Neural crest cell (in vitro differentiated cells): ENCODE results near the gene WNT2B. TPM values are rescaled to one million over a fixed set of nuclear protein-coding genes. Genes with fewer than 3 reads are reported as not detected.

Experiments used
- DNase-seq: peaks from one replicate; pipeline ENCODE4 v3.0.0; 2021; ENCODE audit warnings: low read depth, mixed read lengths, low spot score
- H3K27ac Mint-ChIP-seq: one replicate; pipeline ENCODE4 v1.8.0; 2021; ENCODE audit warnings: mild to moderate bottlenecking, mixed read lengths; ENCODE audit not compliant: unreplicated experiment
- H3K27me3 Mint-ChIP-seq: 2 replicates; pipeline ENCODE4 v1.8.0; 2021; ENCODE audit warnings: low read depth, mild to moderate bottlenecking, mixed read lengths
- H3K36me3 Mint-ChIP-seq: 2 replicates; pipeline ENCODE4 v1.8.0; 2021; ENCODE audit warnings: low read depth, mild to moderate bottlenecking, mixed read lengths
- H3K4me1 Mint-ChIP-seq: 2 replicates; pipeline ENCODE4 v1.8.0; 2021; ENCODE audit warnings: mixed read lengths
- H3K4me3 Mint-ChIP-seq: one replicate; pipeline ENCODE4 v1.8.0; 2021; ENCODE audit warnings: mild to moderate bottlenecking, mixed read lengths
- H3K9me3 Mint-ChIP-seq: 2 replicates; pipeline ENCODE4 v1.8.0; 2021; ENCODE audit warnings: mixed read lengths
- total RNA-seq: library from RNA; stranded (reverse); gene quantifications from 2 replicates; pipeline ENCODE4 v1.2.1, GENCODE V29; 2021
- TF ChIP-seq, protein P1 (sequence below): fragments of 200-600 bp; sonication (generic); conservative IDR thresholded peaks from 2 replicates; pipeline ENCODE4 v1.5.0; 2021; ENCODE audit warnings: antibody characterized with exemption, mild to moderate bottlenecking

The WNT2B gene
- total RNA-seq, 1 donor from 2014 or later = 1.3 TPM

DNA sequence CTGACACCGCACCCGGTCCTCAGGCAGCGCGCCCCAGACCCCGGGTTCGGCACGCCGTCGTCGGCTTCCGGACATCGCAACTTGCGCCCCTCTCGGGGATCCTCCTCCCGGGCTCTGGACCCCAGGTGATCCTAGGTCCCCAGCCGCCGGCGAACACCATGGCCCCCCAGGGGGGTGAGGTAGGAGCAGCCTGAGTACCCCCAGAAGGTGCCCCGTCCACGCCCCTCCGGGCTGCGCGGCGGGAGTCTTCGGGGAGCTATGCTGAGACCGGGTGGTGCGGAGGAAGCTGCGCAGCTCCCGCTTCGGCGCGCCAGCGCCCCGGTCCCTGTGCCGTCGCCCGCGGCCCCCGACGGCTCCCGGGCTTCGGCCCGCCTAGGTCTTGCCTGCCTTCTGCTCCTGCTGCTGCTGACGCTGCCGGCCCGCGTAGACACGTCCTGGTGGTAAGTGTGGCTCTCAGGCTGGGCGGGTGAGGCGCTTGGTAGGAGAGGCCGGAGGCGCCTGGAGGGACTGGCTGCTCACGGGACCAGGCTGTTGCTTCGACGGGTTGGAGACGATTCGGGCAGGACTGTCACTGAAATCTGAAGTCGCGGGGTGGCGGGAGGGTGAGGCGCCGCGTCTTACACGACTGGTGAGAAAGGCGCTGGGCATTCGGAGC lies 367 bp downstream of the WNT2B start:
- TF ChIP-seq, protein P1, sequence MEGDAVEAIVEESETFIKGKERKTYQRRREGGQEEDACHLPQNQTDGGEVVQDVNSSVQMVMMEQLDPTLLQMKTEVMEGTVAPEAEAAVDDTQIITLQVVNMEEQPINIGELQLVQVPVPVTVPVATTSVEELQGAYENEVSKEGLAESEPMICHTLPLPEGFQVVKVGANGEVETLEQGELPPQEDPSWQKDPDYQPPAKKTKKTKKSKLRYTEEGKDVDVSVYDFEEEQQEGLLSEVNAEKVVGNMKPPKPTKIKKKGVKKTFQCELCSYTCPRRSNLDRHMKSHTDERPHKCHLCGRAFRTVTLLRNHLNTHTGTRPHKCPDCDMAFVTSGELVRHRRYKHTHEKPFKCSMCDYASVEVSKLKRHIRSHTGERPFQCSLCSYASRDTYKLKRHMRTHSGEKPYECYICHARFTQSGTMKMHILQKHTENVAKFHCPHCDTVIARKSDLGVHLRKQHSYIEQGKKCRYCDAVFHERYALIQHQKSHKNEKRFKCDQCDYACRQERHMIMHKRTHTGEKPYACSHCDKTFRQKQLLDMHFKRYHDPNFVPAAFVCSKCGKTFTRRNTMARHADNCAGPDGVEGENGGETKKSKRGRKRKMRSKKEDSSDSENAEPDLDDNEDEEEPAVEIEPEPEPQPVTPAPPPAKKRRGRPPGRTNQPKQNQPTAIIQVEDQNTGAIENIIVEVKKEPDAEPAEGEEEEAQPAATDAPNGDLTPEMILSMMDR = no peak
- peak overlapping the region; percentile 70 for H3K4me3 Mint-ChIP-seq
- no peaks in the 10 kb centered on the region for H3K36me3 Mint-ChIP-seq
- peaks cover 82% of the 10 kb centered on the region for H3K27me3 Mint-ChIP-seq
- H3K27ac Mint-ChIP-seq = no peak overlapping the region
- DNase-seq = no peak
- H3K4me1 Mint-ChIP-seq = no peaks in the 10 kb centered on the region
- no peaks in the 10 kb centered on the region for H3K9me3 Mint-ChIP-seq

DNA sequence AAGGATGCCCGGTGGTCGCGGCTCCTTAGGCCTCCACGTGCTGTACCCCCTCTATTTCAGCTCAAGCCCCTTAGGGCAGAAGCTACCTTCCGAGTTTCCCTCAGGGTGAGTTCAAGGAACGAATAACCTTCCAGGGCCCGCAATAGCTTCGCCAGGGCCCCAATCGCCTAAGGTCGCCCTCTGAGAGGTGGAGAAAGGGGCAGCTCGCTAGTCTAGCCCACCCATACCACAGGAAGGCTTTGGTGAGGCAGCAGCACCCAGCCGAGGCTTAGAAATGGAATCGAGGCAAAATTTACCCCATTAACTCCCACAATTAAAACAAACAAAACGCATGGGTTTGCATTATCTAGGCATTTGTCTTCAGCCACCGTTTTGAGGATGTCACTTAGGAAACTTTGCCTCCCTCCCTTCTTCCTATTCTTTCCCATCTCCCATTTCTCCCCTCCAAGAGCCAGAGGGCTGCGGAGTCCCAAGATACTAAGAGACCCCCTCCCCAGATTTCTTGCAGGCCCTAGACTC lies 954 bp downstream of the WNT2B start:
- Mint-ChIP-seq H3K27ac (no peak overlapping the region), H3K36me3 (no peaks in the 10 kb centered on the region), H3K27me3 (peaks cover 76% of the 10 kb centered on the region), H3K9me3 (no peaks in the 10 kb centered on the region), H3K4me3 (peak overlapping the region; percentile 70), H3K4me1 (no peaks in the 10 kb centered on the region)
- DNase-seq = no peak
- TF ChIP-seq, protein P1 = no peak

DNA sequence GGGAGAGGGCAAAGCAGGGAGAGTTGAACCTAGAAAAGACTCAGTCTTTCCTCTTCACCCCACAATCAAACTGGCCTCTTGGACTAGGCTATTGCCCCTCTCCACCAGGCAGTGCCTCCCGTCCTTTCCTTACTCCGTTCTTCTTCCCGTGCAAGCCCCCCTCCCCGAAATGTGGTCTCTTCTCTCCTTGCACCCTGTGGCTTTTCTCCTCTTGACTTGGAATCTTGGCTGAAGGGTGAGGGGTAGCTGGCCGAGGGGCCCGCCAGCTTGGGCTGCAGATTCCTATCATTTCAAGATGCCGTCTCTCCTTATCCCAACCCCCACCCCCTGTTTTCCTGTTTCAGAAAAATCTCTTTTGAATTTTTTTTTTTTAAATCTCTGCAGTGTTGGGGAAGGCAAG lies 1.6 kb downstream of the WNT2B start:
- H3K9me3 Mint-ChIP-seq = no peaks in the 10 kb centered on the region
- DNase-seq = no peak
- TF ChIP-seq, protein P1 = no peak
- no peak overlapping the region for H3K27ac Mint-ChIP-seq
- peaks cover 5% of the 10 kb centered on the region for H3K4me1 Mint-ChIP-seq
- no peaks in the 10 kb centered on the region for H3K36me3 Mint-ChIP-seq
- H3K4me3 Mint-ChIP-seq = peak overlapping the region; percentile 70
- H3K27me3 Mint-ChIP-seq = peaks cover 70% of the 10 kb centered on the region

DNA sequence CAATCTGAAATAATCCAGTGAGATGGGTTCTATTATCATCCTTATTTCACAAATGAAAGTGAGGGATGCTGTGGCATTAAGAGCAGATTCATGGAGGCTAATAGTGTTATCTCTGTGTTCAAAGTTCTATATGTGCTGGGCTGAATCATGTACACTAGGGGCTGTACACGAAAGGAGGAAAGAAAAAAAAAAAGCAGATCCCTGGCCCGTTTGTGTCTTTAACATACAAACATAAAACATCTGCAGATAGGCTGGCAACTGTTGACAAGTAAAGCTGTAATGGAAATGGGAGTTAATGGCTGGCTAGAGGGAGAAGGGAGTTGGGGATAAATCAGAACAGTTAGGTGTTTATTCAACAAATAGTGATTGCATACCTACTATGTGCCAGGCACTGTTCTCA lies 3.1 kb downstream of the WNT2B start:
- Mint-ChIP-seq H3K4me1 (peaks cover 16% of the 10 kb centered on the region), H3K4me3 (no peak overlapping the region), H3K36me3 (no peaks in the 10 kb centered on the region), H3K9me3 (no peaks in the 10 kb centered on the region), H3K27me3 (peaks cover 56% of the 10 kb centered on the region), H3K27ac (no peak overlapping the region)
- DNase-seq = no peak
- TF ChIP-seq, protein P1 = no peak

DNA sequence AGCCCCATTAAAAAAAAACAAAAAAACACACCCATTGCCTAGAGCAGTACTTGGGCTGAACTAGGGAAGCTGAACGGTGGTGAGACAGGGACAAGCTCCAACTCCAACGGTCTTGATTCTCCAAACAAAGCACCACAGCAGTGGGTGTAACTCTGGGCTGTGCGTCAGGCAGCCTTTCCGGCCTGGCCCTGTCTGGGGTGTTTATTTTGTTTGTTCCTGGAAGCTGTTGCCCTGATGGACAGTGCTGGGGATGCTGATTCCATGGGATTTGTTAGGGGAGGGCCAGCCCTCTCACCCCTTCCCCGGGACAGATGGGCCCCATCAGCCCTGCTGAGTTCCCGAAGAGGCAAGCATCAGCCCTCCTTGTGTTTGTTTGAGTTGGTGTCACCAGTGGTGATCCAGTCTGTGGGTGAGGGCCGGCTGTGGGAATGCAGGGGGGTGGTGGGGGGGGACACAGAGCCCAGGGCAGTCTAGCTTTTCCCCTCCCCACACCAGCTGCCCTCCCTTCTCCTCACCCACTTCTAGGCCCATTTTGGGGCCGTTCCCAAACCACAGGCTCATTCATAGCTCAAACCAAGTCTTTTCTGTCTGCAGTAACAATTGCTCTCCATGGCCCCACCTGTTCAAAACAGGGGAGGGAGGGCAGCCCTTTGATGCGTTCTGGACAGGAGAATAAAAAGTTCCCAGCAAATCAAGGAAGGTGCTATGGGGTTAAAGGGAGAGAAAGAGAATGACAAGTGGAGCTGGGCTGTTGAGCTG lies 4.5 kb downstream of the WNT2B start:
- peaks cover 16% of the 10 kb centered on the region for H3K4me1 Mint-ChIP-seq
- TF ChIP-seq, protein P1 = no peak
- H3K4me3 Mint-ChIP-seq = no peak overlapping the region
- H3K36me3 Mint-ChIP-seq = no peaks in the 10 kb centered on the region
- no peaks in the 10 kb centered on the region for H3K9me3 Mint-ChIP-seq
- H3K27me3 Mint-ChIP-seq = peaks cover 43% of the 10 kb centered on the region
- no peak for DNase-seq
- H3K27ac Mint-ChIP-seq = no peak overlapping the region
